Right lobe of liver (tissue), 4 donors: Measurements from ENCODE around the gene LTBP1.

Experiments used
- CTCF ChIP-seq, 4 donors: fragments of 200-600 bp in 3 of 4; fragments of 450-650 bp in 1 of 4; IDR thresholded peaks; one replicate each; pipeline versions ENCODE4 v1.5.1 to v1.8.0; 2016 to 2022; ENCODE audit warnings: antibody characterized with exemption in 4 of 4, mild to moderate bottlenecking in 2 of 4
- POLR2A ChIP-seq: fragments of 450-650 bp; IDR thresholded peaks from one replicate; pipeline ENCODE4 v1.6.1; 2017; ENCODE audit warnings: antibody characterized with exemption, mild to moderate bottlenecking
- donor health status: DM: no; HTN: no; CAD: no.
- donor health status: DM: no; HTN: no; CAD: no.
- donor health status: DM: no; HTN: yes; CAD: no.

- TF ChIP-seq CTCF (IDR thresholded peaks at IDR 0.05) (no peak), POLR2A (no peak)
These were observed 274.5 kb downstream of the LTBP1 start for GRCh38 chr2:33221046-33221784.
